G401.6 (cell line): ENCODE results near the gene THSD1.

Experiments
- FAIRE-seq: peaks from 2 replicates; lab custom pipeline; 2012; peaks lifted over from hg19 to GRCh38; lab: Jason Lieb, UNC

THSD1 gene, protein sequence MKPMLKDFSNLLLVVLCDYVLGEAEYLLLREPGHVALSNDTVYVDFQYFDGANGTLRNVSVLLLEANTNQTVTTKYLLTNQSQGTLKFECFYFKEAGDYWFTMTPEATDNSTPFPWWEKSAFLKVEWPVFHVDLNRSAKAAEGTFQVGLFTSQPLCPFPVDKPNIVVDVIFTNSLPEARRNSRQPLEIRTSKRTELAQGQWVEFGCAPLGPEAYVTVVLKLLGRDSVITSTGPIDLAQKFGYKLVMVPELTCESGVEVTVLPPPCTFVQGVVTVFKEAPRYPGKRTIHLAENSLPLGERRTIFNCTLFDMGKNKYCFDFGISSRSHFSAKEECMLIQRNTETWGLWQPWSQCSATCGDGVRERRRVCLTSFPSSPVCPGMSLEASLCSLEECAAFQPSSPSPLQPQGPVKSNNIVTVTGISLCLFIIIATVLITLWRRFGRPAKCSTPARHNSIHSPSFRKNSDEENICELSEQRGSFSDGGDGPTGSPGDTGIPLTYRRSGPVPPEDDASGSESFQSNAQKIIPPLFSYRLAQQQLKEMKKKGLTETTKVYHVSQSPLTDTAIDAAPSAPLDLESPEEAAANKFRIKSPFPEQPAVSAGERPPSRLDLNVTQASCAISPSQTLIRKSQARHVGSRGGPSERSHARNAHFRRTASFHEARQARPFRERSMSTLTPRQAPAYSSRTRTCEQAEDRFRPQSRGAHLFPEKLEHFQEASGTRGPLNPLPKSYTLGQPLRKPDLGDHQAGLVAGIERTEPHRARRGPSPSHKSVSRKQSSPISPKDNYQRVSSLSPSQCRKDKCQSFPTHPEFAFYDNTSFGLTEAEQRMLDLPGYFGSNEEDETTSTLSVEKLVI

DNA sequence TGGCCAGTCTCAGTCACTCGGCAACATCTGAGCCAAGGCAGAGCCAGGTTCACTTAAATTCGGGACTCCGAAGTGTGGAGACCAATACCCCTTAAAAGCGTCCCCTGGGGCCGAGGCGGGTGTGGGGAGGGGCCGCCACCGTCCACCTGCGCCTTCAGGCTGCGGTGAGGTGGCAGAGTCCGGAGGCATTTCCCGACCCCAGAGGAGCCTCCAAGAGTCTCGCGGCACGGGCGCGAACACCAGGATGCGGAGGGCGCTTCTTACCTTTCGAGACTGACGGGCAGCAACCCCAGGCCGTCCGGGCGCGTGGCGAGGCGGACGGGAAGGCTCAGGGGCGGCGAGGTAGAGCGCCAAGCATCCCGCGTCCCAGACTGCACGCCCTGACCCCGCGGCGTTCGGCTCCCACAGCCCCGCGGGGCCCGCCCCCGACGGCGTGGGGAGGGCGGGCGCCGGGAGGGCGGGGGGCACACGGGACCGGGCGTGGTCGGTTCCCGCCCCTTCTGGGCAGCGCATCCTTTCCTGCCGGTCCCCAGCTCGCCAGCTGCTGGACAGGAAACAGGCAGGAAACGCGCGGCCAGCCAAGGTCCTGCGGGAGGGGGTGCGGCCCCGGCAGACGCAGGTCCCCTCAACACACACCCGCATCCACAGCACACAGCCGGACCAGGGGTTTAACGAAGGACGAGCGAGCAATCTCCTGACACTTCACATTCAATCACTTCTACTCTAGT is at the start of gene THSD1:
Gene THSD1 (minus strand): TSS at position 406 of the 728 bp plus-strand sequence. CDS start 3,572 bp downstream, outside the sequence.
- no peak for FAIRE-seq

DNA sequence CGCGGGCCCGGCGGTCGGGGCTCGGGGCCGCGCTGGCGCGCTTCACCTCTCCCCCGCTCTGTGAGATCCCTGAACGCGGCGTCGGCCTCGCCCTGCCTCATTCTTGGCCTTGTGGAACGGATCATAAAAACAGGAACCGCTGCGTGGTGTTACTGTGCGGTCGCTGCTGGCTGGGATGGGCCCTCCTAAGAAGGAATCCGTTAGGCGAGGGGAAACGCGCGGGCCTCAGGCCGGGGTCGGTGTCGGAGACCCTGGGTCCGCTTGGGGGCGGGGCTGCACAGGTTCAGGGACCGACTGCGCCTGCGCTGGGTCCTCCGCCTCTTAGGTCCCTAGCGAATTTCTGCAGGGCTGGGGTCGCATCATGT is 49.7 kb upstream of the THSD1 start:
- no peak for FAIRE-seq

DNA sequence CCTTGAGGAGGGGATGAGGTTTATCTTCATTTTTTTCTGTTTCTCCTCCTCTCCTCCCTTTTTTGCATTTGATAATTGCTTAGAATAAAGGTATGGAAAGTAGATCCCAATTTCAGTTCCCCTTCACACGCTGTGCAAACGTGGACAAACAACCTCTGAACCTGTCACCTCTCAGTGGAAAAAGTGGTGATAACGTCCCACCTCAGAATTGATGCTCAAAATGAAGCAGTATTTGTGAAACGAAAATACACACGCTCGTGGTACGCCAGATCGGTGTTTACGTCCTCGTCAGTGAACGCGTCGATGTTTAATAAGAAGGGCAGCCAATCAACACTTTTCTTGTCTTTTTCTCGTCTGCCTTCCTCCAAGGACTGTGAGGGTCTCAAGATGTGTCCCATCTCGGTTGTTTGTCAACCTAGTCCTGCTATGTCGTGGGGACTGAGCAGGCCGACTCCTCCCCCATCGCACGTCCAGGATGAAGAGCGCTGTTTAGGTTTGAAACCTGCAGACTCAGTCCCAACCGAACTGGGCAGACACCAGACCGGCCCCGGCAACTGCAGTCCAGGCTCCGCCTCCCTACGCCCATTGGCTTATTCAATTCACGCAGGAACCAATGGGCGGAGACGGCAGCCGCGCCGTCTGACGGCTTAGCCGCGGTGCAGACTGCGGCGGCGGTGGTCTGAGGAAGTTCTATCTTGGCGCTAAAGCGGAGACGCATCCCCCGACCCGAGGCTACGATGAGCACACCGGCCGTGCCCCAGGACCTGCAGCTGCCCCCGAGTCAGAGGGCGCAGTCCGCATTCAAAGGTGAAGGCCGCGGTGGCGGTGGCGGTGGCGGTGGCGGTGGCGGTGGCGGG is 49.1 kb upstream of the THSD1 start, which contains the start of gene CKAP2:
Gene CKAP2 (plus strand): TSS at position 659 of the 857 bp plus-strand sequence. CDS start 79 bp downstream, at position 738.
- FAIRE-seq: peak; percentile 96

DNA sequence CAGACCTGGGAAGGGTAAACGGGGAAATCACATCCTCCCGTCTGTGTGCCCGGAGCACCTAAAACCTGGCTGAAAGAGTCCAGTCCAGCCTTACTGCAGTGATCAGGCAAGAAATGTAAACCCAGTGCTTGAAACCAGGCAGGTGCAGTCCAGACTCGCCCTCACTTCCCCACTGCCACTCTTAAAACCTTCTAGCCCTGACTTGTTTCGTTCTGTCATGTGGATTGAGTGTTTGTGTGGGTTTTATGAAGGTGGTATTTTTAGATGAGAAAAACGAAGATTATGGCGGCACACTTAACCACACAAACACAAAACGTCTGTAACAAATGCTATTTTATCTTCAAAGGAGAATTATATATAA is 48.5 kb upstream of the THSD1 start:
- FAIRE-seq: no peak

DNA sequence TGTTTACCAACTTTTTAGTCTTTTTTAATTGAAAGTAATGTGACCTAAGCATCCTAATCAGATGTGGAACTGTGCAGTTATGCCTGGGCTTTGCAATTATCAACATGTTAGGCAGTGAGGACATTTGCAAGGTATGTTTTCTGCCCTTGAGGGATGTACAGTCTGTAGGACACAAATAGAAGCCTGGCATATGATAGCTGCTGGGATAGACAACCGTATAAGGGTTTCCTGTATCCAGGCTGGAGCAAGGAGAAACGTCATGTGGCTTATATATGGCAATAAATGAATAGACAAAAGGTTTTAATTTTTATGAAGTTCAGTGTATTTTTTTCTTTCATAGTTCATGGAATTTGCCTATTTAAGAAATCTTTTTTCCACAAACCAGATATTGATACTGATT is 46.5 kb upstream of the THSD1 start:
- FAIRE-seq: no peak

DNA sequence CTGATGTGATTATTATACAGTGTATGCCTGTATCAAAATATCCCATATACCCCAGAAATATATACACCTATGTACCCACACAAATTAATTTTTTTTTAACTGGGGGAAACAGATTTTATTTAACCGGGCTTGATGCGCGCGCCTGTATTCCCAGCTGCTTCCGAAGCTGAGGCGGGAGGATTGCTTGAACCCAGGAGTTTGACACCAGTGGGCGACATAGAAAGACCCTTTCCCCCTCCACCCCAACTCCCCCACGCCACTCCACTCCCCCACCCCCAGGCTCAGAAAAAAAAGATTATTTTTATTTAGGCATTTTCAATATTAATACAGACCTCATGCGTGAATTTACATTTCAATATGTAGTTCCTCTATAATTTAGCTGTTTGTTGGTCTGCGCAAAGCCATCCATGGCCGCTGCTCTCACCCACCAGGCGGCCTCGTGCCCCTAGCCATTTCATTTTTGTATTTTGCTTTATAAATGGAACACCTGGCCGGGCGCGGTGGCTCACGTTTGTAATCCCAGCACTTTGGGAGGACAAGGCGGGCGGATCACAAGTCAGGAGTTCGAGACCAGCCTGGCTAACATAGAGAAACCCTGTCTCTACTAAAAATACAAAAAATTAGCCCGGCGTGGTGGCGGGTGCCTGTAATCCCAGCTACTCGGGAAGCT is 45.3 kb upstream of the THSD1 start:
- FAIRE-seq: no peak

DNA sequence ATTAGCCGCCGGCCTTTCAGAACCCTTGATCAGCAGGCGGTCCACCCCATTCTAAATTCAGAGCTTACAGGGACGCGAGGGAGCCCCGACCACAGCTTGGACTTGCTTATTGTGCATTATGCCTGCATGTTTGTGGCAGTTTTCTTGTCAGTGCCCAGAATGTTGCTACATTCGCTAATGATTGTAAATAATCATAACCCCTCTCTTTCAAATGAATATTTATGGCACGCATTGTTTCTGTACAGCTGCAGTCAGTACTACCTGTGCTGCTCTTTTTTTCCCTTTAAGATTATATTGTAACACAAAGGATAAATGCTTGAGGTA is 44.8 kb upstream of the THSD1 start:
- FAIRE-seq: no peak

DNA sequence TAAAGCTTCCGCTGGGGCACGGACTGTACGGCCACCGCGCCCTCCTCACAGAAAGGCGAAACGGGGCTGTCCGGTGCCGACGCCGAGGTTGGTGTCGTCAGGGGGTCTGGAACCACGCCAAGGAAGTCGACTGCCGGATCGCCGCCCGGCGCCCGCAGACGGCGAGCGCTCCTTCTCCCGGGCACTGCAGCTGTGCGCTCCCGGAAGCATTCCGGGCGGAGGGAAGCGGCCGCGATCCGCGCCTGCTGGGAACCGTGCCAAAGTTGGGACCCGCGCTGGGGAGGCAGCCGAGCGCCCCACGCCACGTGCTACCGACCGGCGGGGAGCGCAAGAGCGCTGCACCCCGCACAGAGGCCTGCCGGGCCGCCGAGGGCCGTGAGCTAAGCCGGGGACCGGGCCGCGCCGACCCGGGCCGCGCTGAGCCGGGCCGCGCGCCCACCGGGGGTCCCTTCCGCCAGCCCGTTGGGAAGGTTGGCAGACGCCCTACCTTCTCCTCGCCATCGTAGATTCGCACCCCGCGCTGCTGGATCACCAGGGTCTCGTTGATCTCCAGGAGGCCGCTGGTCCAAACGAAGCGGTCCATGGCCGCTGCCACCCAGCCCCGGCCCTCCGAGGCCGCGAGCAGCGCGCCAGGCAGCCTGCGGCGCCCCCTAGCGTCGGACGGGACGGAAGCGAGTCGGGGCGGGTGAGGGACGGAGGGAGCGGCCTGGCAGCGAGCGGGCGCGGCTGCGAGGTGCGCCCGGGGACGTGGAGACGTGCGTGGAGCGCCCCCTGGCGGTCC is 44.2 kb upstream of the THSD1 start, which contains the start of gene VPS36:
Gene VPS36 (minus strand): TSS at position 623 of the 781 bp plus-strand sequence. CDS start 40 bp downstream, at position 583.
- no peak for FAIRE-seq

DNA sequence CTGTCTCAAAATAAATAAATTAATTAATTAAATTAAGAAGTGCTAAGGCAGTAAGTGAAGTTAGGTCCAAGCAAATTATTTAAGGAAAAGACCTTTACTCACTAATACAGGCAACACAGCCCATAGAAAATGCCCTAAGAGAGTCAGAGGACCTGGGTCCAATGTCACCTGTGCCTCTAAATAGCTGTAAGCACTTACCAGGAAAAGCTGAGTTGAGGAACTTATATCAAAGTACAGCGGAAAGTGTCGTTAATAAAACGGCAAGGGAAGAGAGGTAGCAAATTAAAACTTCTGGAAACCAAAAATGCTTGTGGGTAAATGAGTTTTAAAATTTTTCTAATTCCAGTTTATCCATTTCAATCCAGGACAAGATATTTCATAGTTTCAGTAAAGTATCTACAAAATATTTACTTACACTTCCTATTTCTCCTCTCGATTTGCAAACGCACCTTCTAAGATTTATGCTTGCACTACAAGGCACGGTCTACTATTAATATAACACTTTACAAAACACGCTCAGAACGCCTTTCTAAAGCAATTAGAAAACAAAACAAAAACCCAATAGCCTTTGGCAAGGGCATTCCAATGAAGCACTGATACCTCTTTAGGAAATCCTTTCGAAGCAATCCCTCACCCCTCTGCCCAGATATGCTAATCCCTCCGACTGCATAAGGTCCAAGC is 43.5 kb upstream of the THSD1 start:
- FAIRE-seq: no peak

DNA sequence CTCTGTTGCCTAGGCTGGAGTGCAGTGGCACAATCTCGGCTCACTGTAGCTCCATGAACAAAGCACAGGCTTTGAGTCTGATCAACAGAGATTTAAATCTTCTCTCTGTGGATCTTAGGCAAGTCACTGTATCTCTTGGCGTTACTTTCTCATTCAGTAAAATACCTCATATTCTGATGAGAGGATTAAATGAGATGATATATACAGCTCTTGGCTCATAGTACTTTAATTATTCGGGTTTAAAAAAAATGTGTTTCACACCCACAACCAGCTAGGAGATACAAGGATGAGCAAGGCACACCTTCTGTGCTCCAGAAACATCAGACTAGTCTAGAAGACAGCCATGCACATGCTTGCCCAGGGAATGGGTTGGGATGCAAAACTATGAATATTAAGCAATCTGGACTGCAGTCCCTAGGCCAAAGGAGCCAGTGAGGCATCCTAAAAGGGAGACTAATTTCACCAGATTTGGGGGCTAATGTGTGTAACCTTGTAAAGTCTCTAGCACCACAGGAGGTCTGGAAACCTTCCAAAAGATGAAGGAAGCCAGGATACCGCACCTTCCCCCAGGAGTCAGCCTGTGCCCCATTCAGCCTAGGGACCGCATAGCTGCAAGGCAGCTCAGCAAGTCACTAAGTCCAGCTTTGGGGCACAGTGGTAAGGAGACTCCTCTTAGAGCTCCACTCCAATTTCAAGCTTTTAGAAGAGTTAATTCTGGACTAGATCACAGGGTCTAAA is 42.0 kb upstream of the THSD1 start:
- FAIRE-seq: no peak

DNA sequence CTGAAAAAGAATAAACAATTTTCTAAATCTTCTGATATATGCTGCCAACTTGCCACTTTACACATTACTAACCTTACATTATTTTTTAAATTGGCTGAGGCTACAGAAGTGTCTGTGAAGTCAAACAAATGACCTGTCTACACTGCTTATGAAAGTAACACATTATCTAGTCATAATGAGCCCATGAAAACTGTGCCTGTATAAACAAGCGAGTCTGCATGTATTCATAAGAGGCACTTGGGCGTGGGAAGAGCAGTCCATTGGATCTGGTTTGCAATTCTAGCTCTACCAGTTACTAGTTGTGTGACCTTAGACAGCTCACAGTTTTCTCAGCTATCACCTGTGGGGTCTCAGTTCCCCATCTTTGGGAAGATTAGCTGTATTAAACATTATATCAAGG is 41.4 kb upstream of the THSD1 start:
- no peak for FAIRE-seq

DNA sequence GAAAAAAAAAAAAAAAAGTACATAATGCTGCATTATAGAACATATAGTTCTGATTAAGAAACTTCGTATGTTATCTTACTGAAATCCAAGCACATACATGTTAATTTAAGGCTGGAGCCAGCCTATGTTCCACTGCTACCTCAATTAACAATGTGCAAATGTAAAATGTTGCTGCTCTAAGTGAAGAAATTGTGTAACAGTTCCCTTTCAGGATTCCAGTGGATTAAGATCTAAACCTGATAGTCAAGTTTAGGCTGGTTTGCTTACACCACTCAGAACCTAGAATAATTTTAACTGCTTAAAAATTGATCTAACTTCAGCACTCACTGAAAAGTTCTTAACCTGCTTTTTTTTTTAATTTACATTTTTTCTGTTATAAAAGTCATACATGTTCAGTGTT is 40.3 kb upstream of the THSD1 start:
- no peak for FAIRE-seq

DNA sequence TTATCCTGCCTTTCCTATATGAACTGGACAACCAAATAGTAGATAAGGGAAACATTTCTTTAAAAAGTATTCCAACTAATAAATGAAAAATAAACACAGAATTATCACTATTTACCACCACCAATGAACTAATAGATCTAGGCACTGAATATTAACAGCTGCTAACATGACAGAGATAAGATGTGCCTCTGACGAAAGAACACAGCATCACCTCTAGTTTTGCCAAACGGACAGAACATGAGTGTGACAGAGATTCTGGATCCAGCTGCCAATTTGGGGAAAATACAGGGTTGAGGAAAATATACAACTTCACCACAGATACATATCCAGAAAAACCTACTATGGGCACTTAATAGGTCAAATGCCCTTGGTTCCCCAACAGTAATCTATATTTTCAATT is 26.5 kb upstream of the THSD1 start:
- no peak for FAIRE-seq

DNA sequence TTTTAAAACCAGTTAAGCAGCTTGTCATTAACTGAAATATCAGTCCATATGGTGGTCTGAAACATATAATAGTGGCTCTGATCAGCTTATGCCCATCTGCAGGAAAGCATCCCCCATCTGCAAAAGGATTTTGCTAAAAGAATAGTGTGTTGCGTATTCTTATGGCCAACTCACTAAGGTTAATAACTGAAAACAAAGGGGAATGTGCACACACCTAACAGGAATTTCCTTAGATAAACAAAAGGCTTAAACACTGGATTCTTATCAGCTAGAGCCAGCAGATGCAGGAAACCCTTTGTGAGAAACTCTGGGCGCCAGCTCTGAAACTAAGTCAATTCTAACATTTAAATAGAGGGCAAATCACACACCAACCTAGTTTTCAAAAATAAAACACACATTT is 22.3 kb upstream of the THSD1 start:
- FAIRE-seq: no peak

DNA sequence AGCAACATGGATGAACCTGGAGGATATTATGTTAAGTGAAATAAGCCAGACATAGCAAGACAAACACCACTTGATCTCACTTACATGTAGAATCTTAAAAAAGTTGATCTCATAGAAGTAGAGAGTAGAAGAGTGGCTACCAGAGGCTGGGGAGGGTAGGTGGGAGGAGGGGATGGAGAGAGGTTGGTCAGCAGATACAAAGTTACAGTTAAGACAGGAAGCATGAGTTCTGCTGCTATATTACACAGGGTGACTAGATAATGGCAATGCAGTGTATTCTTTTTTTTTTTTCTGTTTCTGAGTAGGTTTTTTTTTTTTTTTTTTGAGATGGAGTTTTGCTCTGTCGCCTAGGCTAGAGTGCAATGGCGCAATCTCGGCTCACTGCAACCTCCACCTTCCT is 15.2 kb upstream of the THSD1 start:
- FAIRE-seq: no peak

DNA sequence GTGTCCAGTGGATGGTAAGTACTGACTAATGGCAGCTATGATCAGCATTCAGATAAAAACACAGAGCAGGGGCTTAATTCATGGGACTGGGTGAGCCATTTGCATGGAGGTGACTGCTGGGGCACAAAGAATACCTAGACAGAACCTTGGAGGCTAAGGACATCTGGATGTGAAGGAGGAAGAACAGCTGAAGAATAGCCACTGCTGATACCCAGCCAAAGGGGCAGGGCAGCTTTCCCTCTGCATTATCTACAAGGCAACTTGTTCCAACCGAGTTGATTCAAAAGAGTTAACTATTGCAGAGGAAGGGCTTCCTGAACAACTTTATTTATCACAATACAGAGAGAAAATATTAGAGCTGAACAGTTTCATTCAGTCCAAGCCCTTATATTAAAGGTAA is 13.1 kb upstream of the THSD1 start:
- FAIRE-seq: no peak

DNA sequence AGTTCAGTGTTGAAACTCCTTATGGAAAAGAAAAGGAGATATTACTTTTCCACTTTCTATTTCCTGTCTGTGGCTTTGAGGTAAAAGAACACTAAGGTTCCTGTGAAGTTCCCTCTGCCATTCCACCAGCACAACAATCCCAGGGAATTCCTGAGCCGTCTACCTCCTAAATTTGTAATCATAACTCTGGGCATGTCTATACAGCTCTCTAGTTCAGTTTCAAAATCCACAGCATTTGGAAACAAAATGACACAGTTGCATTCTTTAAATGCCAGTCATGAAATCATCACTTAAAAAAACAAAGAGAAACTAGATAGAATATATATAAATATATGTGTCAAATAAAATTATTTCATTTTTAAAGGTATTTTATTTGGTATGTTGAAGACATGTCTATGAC is 9.0 kb upstream of the THSD1 start:
- no peak for FAIRE-seq

DNA sequence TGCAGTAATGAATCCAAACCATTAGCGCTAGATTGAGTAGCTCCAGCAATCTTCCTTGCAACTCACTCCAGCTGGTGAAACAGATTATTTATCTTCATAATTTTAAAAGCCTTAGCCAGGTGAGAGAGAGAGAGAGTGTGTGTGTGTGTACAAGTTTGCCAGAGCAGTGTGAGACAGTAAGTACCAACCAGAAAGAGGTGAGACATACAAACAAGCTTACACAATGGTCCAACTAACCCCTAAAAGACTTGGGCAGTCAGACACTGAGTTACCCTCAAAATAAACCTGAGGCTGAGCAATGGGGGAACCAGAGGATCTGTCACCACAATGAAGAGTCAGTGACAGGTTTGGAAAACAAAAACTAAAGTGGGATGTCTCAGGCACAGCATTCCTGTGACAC is 8.1 kb upstream of the THSD1 start:
- FAIRE-seq: no peak

DNA sequence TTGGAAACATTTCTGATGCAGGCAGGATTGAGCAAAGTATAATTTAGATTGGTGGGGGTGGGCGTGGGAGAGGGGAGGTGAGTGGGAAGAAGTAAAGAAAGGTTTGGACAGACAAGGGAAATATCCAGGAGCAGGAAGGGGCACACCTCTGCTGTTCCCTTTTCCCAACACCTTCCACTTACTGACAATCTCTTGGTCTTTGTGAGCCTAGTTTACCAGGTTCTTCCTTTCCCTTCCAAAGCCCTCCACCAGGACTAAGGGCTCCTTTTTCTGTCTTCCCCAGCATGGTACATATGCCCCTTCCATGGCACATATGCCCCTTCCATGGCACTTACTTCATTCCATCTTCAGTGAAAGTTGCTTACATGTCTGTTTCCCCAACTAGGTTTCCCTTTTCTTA is 6.2 kb upstream of the THSD1 start:
- FAIRE-seq: no peak
